ENCODE results near the gene RUVBL1. TPM values are rescaled to one million over a fixed set of nuclear protein-coding genes. Genes with fewer than 3 reads are reported as not detected.

RUVBL1 gene
- total and polyA plus RNA-seq, 2 experiments from 2014 or later: 83.1 to 95.2 TPM

- H3K36me3 ChIP-seq: peaks cover 80% of the 10 kb centered on the region
- no peak for DNase-seq (ENCODE audit: low read depth in 1 of 2, low spot score in 1 of 2)
- no peaks in the 10 kb centered on the region for H3K9me3 ChIP-seq (ENCODE audit: low read depth)
- no peaks in the 10 kb centered on the region for H3K4me1 ChIP-seq (ENCODE audit: low read depth)
- H3K27me3 ChIP-seq: no peaks in the 10 kb centered on the region
- no peak overlapping the region for H3K27ac ChIP-seq
- H3K4me3 ChIP-seq: no peak overlapping the region
- no peak for TF ChIP-seq CTCF (IDR thresholded peaks at IDR 0.05; ENCODE audit: low read depth, low read length)
Measured at GRCh38 chr3:128066114-128066513, 57.5 kb downstream of the RUVBL1 start.

- no peak for DNase-seq (ENCODE audit: low read depth in 1 of 2, low spot score in 1 of 2)
- Histone ChIP-seq H3K36me3 (peaks cover 87% of the 10 kb centered on the region), H3K27ac (no peak overlapping the region), H3K9me3 (ENCODE audit: low read depth) (no peaks in the 10 kb centered on the region), H3K27me3 (no peaks in the 10 kb centered on the region), H3K4me1 (ENCODE audit: low read depth) (no peaks in the 10 kb centered on the region), H3K4me3 (no peak overlapping the region)
- TF ChIP-seq CTCF (IDR thresholded peaks at IDR 0.05; ENCODE audit: low read depth, low read length): no peak
Measured at GRCh38 chr3:128064962-128065361, 58.6 kb downstream of the RUVBL1 start.

- Histone ChIP-seq H3K36me3 (peaks cover 90% of the 10 kb centered on the region), H3K27ac (no peak overlapping the region), H3K9me3 (ENCODE audit: low read depth) (no peaks in the 10 kb centered on the region), H3K4me3 (no peak overlapping the region), H3K4me1 (ENCODE audit: low read depth) (no peaks in the 10 kb centered on the region), H3K27me3 (no peaks in the 10 kb centered on the region)
- no peak for TF ChIP-seq CTCF (IDR thresholded peaks at IDR 0.05; ENCODE audit: low read depth, low read length)
- no peak for DNase-seq (ENCODE audit: low read depth in 1 of 2, low spot score in 1 of 2)
Measured at GRCh38 chr3:128063865-128064264, 59.7 kb downstream of the RUVBL1 start.

DNA sequence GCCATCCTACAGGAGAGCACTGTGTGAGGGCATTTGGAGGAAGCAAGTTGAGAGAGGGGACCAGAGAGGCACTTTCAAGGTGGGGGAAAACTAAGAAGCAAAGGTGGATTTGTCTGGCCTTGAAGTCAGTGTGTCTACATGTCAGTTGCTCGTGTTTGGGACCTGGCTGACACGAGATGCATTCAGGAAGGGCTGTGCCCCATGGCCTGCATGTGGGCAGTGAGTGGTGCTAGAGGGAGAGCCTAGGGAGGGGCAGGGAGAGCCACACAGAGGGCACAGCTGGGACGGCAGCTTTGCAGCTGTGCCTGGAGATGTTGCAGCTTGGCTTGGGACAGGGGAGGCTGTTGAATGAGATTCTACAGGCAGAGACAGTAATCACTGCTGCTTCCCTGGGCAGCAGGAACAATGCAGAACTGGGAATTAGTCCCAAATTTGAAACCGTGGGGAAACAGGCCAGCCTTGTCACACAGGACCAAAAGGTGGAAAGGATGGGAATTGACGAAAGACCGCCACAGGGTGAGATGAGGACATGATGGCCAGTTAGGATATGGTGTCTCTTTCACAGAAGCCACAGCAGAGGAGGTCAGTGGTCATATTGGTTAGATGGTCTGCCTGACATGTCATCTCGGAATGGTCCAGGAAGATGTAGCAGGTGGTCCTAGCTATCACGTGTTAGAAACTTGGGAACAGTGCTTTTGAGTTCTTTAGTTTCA, 61.4 kb downstream of the RUVBL1 start:
- TF ChIP-seq CTCF (IDR thresholded peaks at IDR 0.05; ENCODE audit: low read depth, low read length): no peak
- peaks cover 83% of the 10 kb centered on the region for H3K36me3 ChIP-seq
- DNase-seq (ENCODE audit: low read depth in 1 of 2, low spot score in 1 of 2): no peak

DNA sequence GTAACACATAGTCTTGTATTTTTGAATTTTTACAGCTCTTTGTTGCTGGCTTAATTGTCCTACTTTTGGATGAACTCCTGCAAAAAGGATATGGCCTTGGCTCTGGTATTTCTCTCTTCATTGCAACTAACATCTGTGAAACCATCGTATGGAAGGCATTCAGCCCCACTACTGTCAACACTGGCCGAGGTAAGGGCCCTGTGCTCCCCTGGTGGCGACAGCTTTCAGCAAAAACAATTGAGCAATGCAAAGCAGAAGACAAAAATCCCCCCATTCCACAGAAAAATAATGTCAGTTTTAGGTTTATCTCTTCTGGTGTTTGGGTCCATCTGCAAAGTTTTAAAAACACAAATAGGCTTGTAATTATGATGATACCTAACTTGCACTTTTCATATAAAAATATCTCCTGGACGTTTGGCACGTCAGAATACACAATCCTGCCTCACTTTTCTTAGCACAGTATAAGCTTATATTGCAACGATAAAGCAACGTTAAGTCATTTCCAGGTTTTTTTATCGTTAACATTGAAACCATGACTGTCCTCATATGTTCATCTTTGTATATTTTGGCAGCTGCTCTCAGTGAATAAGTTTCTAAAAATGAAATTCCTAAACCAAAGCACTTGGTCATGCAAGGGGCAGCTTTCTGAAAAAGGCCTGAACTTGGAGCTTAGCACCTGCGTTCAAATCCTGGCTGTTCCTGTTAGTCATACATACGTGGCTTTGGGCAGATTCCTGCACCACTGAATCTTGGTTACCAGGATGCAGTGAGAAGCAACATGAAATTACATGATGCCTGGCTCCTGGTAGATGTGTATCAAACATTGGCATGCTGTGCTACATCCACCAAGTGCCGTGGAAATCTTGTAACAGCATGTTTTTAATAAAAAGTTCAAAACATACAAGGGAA, 62.9 kb downstream of the RUVBL1 start:
- H3K9me3 ChIP-seq (ENCODE audit: low read depth): no peaks in the 10 kb centered on the region
- TF ChIP-seq CTCF (IDR thresholded peaks at IDR 0.05; ENCODE audit: low read depth, low read length): peak; percentile 15
- H3K4me3 ChIP-seq: no peak overlapping the region
- H3K36me3 ChIP-seq: peaks cover 78% of the 10 kb centered on the region
- peak in 1 of 2 donors; percentile 60 for DNase-seq (ENCODE audit: low read depth in 1 of 2, low spot score in 1 of 2)
- H3K27me3 ChIP-seq: no peaks in the 10 kb centered on the region
- no peaks in the 10 kb centered on the region for H3K4me1 ChIP-seq (ENCODE audit: low read depth)
- no peak overlapping the region for H3K27ac ChIP-seq

More for the DNA sequence above, 61.4 kb downstream of the RUVBL1 start:
- Histone ChIP-seq H3K4me1 (ENCODE audit: low read depth) (no peaks in the 10 kb centered on the region), H3K27ac (no peak overlapping the region), H3K9me3 (ENCODE audit: low read depth) (no peaks in the 10 kb centered on the region), H3K27me3 (no peaks in the 10 kb centered on the region), H3K4me3 (no peak overlapping the region)

Measured in cardiac muscle cell (in vitro differentiated cells and primary cell).